Measurements from ENCODE around the gene FBN1. TPM values are rescaled to one million over a fixed set of nuclear protein-coding genes. Genes with fewer than 3 reads are reported as not detected.

The FBN1 gene
- total RNA-seq, 2 experiments from 2014 or later, result 0.35 to 0.41 TPM

GRCh38 chr15:48475600-48476395 is 169.7 kb downstream of the FBN1 start:
- no peaks in the 10 kb centered on the region for H3K36me3 Mint-ChIP-seq (ENCODE audit: low read depth)
- no peaks in the 10 kb centered on the region for H3K27me3 Mint-ChIP-seq (ENCODE audit: low read depth)
- H3K9me3 Mint-ChIP-seq, result no peaks in the 10 kb centered on the region
- no peak overlapping the region for H3K27ac Mint-ChIP-seq
- DNase-seq, result no peak
- intact Hi-C loops (cut with micrococcal nuclease), result no loop called here
- no peak overlapping the region for H3K4me3 Mint-ChIP-seq
- no peaks in the 10 kb centered on the region for H3K4me1 Mint-ChIP-seq (ENCODE audit: low read depth)
- CTCF ChIA-PET, result no interaction called here

GRCh38 chr15:48473667-48474066 is 171.8 kb downstream of the FBN1 start:
- no peaks in the 10 kb centered on the region for H3K27me3 Mint-ChIP-seq (ENCODE audit: low read depth)
- no peak overlapping the region for H3K27ac Mint-ChIP-seq
- H3K4me1 Mint-ChIP-seq (ENCODE audit: low read depth), result no peaks in the 10 kb centered on the region
- H3K9me3 Mint-ChIP-seq, result no peaks in the 10 kb centered on the region
- no peak for DNase-seq
- CTCF ChIA-PET, result no interaction called here
- intact Hi-C loops (cut with micrococcal nuclease), result no loop called here
- H3K4me3 Mint-ChIP-seq, result no peak overlapping the region
- no peaks in the 10 kb centered on the region for H3K36me3 Mint-ChIP-seq (ENCODE audit: low read depth)

DNA sequence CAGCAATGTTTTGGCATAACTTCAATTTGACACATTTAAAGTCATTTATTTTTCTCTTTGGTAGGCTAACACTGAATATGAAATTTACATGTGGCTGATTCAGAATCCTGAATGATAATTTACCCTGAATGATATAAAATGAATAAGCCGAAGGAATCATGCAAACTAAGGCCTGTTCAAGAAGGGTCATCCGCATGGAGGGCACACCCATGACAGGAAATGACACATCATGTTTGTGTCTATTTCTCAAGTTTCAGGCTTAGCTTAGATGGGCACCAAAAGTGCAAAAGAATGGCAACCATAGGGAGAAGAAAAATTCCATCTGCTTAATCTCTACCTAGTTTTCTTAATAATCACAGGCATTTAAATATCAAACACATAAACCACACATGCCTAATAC is 172.8 kb downstream of the FBN1 start:
- H3K27me3 Mint-ChIP-seq (ENCODE audit: low read depth), result no peaks in the 10 kb centered on the region
- DNase-seq, result no peak
- CTCF ChIA-PET, result no interaction called here

GRCh38 chr15:48471073-48471472 is 174.4 kb downstream of the FBN1 start:
- H3K36me3 Mint-ChIP-seq (ENCODE audit: low read depth), result no peaks in the 10 kb centered on the region
- intact Hi-C loops (cut with micrococcal nuclease), result no loop called here
- H3K27me3 Mint-ChIP-seq (ENCODE audit: low read depth), result no peaks in the 10 kb centered on the region
- CTCF ChIA-PET, result no interaction called here
- H3K27ac Mint-ChIP-seq, result no peak overlapping the region
- H3K4me1 Mint-ChIP-seq (ENCODE audit: low read depth), result no peaks in the 10 kb centered on the region
- no peak overlapping the region for H3K4me3 Mint-ChIP-seq
- no peak for DNase-seq
- H3K9me3 Mint-ChIP-seq, result no peaks in the 10 kb centered on the region

More for the DNA sequence above, 172.8 kb downstream of the FBN1 start:
- Mint-ChIP-seq H3K4me1 (ENCODE audit: low read depth) (no peaks in the 10 kb centered on the region), H3K36me3 (ENCODE audit: low read depth) (no peaks in the 10 kb centered on the region), H3K4me3 (no peak overlapping the region), H3K9me3 (no peaks in the 10 kb centered on the region), H3K27ac (no peak overlapping the region)
- intact Hi-C loops (cut with micrococcal nuclease), result no loop called here

DNA sequence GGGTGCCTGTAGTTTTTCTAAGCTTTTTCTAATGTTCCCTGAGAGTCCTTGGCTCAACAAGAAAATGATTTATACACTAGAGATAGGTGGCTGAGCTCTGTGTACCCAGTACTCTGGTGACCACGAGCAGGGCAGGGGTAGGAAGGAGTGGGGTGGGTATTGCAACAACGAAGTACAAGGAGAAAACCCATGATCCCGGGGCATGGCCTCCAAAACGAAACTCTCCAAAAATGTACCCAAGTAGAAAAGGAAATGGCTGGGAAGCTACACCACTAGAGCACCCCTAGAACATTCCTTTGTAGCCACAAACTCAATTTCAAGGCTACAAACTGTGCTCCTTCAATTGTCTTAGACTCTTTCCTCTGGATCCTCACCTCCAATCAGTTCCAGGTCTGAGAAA is 175.4 kb downstream of the FBN1 start:
- Mint-ChIP-seq H3K36me3 (ENCODE audit: low read depth) (no peaks in the 10 kb centered on the region), H3K27me3 (ENCODE audit: low read depth) (no peaks in the 10 kb centered on the region), H3K4me1 (ENCODE audit: low read depth) (no peaks in the 10 kb centered on the region), H3K4me3 (no peak overlapping the region), H3K27ac (no peak overlapping the region), H3K9me3 (no peaks in the 10 kb centered on the region)
- intact Hi-C loops (cut with micrococcal nuclease), result no loop called here
- DNase-seq, result no peak
- CTCF ChIA-PET, result no interaction called here

DNA sequence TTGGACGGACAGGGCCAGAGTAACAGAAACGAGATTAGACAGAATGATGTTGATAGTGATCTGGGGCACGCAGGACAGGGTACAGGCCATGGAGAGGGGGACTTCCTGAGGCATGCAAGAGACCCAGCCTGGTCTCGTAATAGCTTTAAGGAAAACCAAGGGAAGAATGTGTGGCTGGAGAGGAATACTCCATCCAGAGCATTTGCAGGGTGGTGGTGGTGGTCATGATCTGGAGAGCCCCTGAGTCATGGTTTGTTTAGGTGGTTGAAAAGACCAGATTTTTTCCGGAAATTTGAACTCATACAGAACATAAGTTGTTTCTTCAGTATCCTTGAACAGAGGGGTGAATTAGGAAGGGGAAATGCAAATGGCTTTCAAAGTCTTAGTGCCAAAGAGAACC is 175.8 kb downstream of the FBN1 start:
- CTCF ChIA-PET, result no interaction called here
- no peaks in the 10 kb centered on the region for H3K27me3 Mint-ChIP-seq (ENCODE audit: low read depth)
- no peak for DNase-seq
- no peak overlapping the region for H3K4me3 Mint-ChIP-seq
- intact Hi-C loops (cut with micrococcal nuclease), result no loop called here
- no peaks in the 10 kb centered on the region for H3K4me1 Mint-ChIP-seq (ENCODE audit: low read depth)
- no peak overlapping the region for H3K27ac Mint-ChIP-seq
- H3K36me3 Mint-ChIP-seq (ENCODE audit: low read depth), result no peaks in the 10 kb centered on the region
- H3K9me3 Mint-ChIP-seq, result no peaks in the 10 kb centered on the region

- CTCF ChIA-PET, result no interaction called here
Observed at GRCh38 chr15:48469271-48469670, 176.2 kb downstream of the FBN1 start.

GRCh38 chr15:48467801-48468200 is 177.7 kb downstream of the FBN1 start:
- H3K27me3 Mint-ChIP-seq (ENCODE audit: low read depth), result no peaks in the 10 kb centered on the region
- no peaks in the 10 kb centered on the region for H3K9me3 Mint-ChIP-seq
- intact Hi-C loops (cut with micrococcal nuclease), result no loop called here
- H3K36me3 Mint-ChIP-seq (ENCODE audit: low read depth), result no peaks in the 10 kb centered on the region
- DNase-seq, result no peak
- CTCF ChIA-PET, result no interaction called here
- H3K27ac Mint-ChIP-seq, result no peak overlapping the region
- H3K4me3 Mint-ChIP-seq, result no peak overlapping the region
- H3K4me1 Mint-ChIP-seq (ENCODE audit: low read depth), result no peaks in the 10 kb centered on the region

More at GRCh38 chr15:48469271-48469670, 176.2 kb downstream of the FBN1 start:
- no peak for DNase-seq
- Mint-ChIP-seq H3K36me3 (ENCODE audit: low read depth) (no peaks in the 10 kb centered on the region), H3K9me3 (no peaks in the 10 kb centered on the region), H3K27me3 (ENCODE audit: low read depth) (no peaks in the 10 kb centered on the region), H3K27ac (no peak overlapping the region), H3K4me1 (ENCODE audit: low read depth) (no peaks in the 10 kb centered on the region), H3K4me3 (no peak overlapping the region)
- intact Hi-C loops (cut with micrococcal nuclease), result no loop called here

GRCh38 chr15:48466820-48467219 is 178.7 kb downstream of the FBN1 start:
- Mint-ChIP-seq H3K36me3 (ENCODE audit: low read depth) (no peaks in the 10 kb centered on the region), H3K9me3 (no peaks in the 10 kb centered on the region), H3K4me3 (no peak overlapping the region), H3K4me1 (ENCODE audit: low read depth) (no peaks in the 10 kb centered on the region), H3K27ac (no peak overlapping the region), H3K27me3 (ENCODE audit: low read depth) (no peaks in the 10 kb centered on the region)
- CTCF ChIA-PET, result no interaction called here
- intact Hi-C loops (cut with micrococcal nuclease), result no loop called here
- no peak for DNase-seq

DNA sequence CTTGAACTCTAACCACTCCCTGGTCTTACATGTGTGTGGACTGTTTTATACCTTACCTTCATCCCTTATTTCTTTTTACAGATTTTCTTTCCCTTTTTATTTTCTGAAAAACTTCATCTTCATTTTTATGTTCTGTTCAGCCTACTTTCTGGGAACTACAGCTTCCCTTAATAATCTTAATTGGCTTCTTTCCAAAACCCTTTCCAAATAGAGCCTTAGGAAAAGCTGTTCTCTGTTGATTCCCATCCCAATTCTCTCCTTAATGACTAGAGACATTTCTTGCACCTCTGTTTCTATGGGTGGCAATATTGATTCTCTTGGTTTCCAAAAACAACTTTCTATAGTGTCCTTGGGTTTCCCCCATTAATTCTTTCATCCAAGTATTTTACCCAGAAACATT is 179.4 kb downstream of the FBN1 start:
- Mint-ChIP-seq H3K4me1 (ENCODE audit: low read depth) (no peaks in the 10 kb centered on the region), H3K27ac (no peak overlapping the region), H3K9me3 (no peaks in the 10 kb centered on the region), H3K36me3 (ENCODE audit: low read depth) (no peaks in the 10 kb centered on the region), H3K27me3 (ENCODE audit: low read depth) (no peaks in the 10 kb centered on the region), H3K4me3 (no peak overlapping the region)
- CTCF ChIA-PET, result no interaction called here
- intact Hi-C loops (cut with micrococcal nuclease), result no loop called here
- no peak for DNase-seq

DNA sequence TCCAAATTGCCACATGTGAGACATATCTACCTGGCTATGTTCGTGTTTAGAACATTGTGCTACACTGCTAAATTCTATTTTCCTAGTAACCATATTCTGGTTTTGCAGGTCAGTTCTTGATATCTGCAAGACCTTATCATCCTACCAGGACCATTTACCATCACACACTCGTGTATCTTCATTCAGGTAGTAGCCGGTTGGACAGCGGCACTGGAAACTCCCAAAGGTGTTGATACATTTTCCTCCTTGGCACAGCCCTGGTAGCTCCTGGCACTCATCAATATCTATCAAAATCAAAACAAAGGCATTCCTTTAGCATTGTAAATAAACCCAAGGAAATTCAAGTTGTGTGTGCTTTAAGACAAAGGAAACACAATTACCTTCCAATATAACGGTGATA is 180.1 kb downstream of the FBN1 start:
- CTCF ChIA-PET, result no interaction called here
- no peak for DNase-seq
- Mint-ChIP-seq H3K4me3 (no peak overlapping the region), H3K27ac (no peak overlapping the region), H3K9me3 (no peaks in the 10 kb centered on the region), H3K36me3 (ENCODE audit: low read depth) (no peaks in the 10 kb centered on the region), H3K4me1 (ENCODE audit: low read depth) (no peaks in the 10 kb centered on the region), H3K27me3 (ENCODE audit: low read depth) (no peaks in the 10 kb centered on the region)
- intact Hi-C loops (cut with micrococcal nuclease), result no loop called here

GRCh38 chr15:48463366-48463880 is 182.1 kb downstream of the FBN1 start:
- intact Hi-C loops (cut with micrococcal nuclease), result no loop called here
- CTCF ChIA-PET, result no interaction called here
- no peaks in the 10 kb centered on the region for H3K36me3 Mint-ChIP-seq (ENCODE audit: low read depth)

GRCh38 chr15:48462688-48463087 is 182.8 kb downstream of the FBN1 start:
- Mint-ChIP-seq H3K27ac (no peak overlapping the region), H3K4me3 (no peak overlapping the region), H3K36me3 (ENCODE audit: low read depth) (no peaks in the 10 kb centered on the region), H3K9me3 (no peaks in the 10 kb centered on the region), H3K27me3 (ENCODE audit: low read depth) (no peaks in the 10 kb centered on the region), H3K4me1 (ENCODE audit: low read depth) (no peaks in the 10 kb centered on the region)
- intact Hi-C loops (cut with micrococcal nuclease), result no loop called here
- CTCF ChIA-PET, result no interaction called here
- DNase-seq, result no peak

More at GRCh38 chr15:48463366-48463880, 182.1 kb downstream of the FBN1 start:
- Mint-ChIP-seq H3K27me3 (ENCODE audit: low read depth) (no peaks in the 10 kb centered on the region), H3K27ac (no peak overlapping the region), H3K4me1 (ENCODE audit: low read depth) (no peaks in the 10 kb centered on the region), H3K4me3 (no peak overlapping the region), H3K9me3 (no peaks in the 10 kb centered on the region)
- DNase-seq, result no peak

Data from activated naive CD4-positive, alpha-beta T cell treated with anti-CD3 and anti-CD28 coated beads for 36 hours (primary cell).